HS-27A (cell line): ENCODE measurements around the gene FBXO38.

Experiments used
- DNase-seq: peaks from one replicate; pipeline ENCODE4 v3.0.0-alpha.2; 2012; ENCODE audit warnings: low read depth, missing footprints

The FBXO38 gene

DNA sequence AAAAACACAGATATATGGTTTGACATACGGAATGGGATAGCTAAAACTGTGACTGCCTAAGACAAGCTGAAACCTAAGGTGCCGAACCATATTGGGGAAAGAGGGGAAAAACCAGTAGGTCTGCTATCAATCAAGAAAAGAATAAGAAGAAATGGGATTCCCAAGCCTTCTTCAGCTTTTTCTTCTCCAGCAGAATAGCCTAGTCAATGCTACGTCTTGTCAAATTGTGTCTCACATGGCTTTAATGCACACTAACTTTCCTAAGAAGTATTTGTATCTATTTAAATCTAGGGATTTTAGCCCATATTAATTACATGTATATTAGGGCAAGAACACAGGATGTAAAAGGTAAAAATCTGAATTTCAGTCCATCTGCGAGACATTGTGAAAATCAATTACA is 797 bp upstream of the FBXO38 start:
- DNase-seq, result no peak

DNA sequence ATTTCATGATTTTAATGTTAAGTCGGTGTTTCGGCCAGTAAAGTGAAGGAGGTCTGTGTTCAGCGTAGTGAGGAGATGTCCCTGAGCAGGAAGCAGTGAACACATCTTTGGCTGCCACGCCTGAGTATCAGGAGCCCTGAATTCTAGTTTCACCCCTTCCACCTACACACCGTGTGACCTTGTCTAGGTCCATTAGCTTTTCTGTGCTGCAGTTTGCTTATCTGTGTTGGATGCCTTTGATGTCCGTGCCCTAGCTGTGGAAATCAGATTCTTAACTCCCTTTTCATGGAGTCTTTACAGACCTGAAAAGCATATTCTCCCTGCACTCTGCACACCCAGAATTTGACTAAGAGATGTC is 601 bp downstream of the FBXO38 start:
- no peak for DNase-seq

DNA sequence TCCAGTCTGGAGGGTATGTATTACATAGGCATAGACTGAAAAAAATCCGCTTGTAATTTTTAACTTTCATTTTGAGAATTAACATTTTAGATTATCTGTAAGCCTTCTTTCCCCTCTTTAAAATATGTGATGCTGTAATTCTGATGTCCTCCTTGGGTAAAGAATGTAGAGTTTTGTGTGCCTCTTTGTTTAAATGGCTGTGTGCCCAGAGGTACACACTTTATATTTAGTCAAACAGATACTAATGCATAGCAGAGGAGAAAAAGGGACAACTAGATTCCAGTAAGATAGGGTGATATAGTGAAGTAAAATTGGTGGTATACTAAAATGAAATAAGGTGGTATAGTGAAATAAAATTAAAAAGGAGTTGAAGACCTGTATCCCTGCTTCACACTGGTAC is 1.3 kb downstream of the FBXO38 start:
- no peak for DNase-seq

DNA sequence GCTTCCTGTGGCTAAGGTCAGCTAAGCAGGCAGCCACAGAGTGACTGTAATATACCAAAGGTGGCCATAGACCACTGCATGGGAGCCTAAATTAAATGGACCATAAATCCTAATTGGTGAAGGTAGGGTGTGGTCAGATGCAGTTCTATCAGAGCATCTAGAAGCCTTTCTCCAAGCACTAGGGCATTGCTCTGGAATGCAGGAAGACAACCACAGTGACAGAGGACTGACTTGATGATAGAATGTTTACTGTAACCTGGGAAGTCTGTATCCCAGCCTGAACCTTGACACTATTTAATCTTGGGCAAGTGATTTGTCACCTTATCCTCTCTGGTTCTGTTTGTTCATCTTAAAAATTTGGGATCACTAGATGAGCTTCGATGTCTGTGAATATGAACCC is 2.3 kb downstream of the FBXO38 start:
- no peak for DNase-seq

DNA sequence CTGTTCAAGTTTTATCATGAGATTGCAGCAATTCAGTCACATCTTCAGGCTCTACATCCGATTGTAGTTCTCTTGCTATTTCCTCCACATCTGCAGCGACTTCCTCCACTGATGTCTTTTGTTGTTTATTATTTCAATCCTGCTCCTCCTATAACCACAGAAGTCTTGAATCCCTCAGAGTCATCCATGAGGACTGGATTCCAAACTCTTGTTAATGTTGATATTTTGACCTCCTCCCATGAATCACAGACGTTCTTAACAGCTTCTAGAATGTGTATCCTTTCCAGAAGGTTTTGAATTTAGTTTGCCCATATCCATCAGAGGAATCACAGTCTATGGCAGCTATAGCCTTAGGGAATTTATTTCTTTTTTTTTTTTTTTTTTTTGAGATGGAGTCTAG is 3.6 kb downstream of the FBXO38 start:
- no peak for DNase-seq

DNA sequence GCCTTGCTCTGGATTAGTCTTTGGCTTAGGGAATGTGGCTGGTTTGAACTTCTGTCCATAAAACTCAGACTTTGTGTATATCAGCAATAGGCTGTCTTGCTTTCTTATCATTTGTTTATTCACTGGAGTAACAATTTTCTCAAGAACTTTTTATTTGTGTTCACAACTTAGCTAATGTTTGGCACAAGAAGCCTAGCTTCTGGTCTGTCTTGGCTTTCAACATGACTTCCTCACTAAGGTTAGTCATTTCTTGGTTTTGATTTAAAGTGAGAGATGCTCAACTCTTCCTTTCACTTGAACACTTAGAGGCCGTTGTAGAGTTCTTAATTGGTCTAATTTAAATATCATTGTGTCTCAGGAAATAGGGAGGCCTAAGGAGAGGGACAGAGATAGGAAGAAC is 4.9 kb downstream of the FBXO38 start:
- DNase-seq, result no peak

DNA sequence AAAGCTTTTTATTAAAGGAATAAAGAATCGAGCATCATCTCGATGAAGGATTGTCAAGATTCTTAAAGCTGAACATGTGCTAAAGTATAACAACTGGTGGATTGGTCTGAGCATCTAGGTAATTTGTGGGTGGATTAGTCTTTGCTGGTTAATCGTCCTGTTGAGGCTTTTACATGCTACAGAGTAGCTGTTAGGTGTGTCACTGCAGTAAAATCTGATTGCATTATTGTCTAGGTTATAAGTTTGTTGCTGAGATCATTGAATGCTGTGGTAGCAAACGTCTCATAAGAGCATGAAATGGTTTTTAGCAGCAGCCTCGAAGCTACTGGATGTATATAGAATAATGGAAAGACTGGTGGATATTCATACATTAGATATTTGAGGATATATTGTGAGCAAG is 7.2 kb downstream of the FBXO38 start:
- DNase-seq, result no peak

DNA sequence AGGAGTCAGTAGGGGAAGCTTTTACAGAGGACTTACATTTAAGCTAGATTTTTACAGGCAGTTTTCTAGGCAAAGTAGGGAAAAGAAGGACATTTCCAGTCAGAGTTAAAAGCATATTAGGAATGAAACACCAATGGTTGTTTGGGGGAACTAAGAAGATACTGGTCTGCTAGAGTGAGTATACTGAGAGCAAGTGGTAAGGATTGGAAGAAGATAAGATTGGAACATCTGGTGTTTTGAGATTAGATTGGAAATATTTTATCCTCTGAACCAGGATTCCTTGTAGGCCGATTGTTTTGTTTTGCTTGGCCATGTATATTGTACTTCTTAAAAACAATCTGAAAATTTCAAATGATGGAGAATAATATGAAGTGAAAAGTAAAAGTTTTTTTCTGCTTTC is 7.7 kb downstream of the FBXO38 start:
- DNase-seq, result no peak

DNA sequence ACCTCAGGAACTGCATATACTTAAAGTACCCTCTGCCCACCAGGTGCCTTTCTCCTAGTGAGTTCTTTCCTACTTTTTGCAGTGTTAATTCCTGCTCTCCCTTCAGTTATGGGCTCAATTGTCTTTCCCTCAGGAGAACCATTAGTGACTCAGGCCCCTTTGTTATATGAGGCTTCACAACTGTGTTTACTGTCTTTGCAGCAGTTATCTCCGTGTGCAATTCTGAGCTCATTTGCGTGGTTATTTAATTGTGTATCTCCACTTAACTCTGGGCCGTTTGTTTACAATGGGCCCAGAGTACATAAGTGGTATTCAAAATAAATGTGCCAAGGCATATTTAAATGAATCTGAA is 9.6 kb downstream of the FBXO38 start:
- no peak for DNase-seq

DNA sequence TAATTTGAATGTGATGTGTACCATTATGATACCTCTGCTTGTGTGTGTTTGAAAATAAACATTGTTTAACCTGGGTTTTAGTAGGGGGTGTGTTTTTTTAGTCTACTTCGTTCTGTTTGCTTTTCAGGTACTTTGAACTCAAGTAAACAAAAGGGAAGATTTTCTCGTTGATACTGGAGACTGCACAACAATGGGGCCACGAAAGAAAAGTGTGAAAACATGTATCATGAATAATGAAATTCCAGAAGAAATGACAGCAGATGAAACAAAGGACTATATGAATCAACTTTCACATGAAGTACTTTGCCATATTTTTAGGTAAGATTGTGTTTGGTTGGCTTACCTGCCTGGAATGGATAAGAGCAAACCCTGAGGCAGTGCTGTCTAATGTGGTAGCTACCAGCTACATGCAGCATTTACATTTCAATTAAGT is 10.8 kb downstream of the FBXO38 start:
- DNase-seq, result no peak

DNA sequence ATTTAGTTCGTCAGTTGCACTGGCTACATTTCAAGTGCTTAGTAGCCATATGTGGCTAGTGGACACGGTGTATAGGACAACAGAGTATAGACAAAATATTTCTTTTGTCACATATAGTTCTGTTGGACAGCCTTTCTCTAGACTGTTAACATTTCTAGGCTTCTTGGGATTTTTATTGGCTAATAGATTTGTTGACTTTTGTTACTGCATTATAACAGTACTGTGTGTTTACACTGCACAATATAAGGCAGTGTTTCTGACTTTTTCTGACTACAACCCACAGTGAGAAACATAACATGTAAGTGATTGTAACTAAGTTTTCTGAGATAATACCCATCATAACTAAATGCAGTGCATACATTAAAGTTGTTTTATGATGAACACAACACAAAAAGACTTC is 11.3 kb downstream of the FBXO38 start:
- DNase-seq, result no peak

DNA sequence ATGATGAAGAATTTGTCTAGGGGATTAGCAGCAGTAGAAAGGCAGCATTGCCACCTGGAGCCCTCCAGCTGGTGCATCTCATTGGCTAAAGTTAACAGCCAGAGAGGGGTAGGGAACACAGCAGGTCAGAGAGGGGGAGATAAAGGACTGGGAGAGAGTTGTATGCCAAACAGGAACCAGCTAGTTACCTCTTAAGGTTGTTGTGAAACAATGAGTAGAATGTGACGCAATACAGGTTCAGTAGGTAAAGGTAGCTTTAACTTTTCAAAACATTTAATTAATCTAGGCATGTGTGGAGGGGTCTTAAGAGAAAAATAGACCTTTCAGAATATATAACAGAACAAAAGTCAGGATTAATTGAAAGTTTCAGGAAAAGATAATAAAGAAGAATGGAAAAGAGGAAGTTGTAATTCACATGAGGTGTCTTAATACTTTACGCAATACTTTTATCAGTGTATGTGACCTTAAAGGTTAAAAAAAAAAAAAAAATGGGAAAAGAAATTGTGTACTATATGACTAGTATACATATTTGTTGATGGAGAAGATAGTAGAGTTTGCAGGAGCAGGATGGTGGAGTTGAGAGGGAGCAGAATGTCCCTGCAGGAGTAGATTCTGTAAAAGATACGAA is 14.3 kb downstream of the FBXO38 start:
- no peak for DNase-seq

DNA sequence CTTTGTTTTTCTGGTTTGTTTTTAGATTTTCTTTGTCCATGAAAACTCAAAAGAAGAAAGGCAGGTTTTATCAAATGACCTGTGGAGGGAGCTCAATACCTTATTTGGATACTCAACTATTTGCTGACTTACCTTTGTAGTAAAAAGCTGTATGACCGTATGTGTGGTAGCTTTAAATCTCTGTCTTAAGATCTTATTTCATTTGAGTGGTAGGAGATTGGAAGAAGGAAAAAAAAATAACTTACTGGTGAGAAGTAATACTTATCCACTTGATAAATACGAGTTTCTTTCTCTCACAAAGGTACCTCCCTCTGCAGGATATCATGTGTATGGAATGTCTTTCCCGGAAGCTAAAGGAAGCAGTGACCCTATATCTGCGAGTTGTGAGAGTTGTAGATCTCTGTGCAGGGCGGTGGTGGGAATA is 15.0 kb downstream of the FBXO38 start:
- no peak for DNase-seq

DNA sequence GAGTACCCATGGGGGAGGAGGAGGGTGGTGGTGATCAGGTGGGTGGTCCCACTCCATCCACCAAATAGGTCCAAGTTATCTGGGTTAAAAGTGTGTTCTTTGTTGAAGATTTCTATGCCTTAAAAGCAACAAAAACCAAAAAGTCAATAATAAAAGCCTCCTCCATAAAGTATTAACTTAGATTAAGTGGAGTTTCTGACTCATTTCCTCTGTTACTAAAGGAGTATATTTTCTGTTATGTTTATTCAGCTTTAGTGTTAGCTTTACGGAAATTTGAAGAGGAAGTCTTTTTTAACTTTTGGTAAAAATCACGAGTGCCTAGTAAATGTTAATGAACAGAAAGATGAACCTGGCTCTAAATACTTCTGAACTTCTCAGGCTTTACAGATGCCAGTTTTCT is 17.8 kb downstream of the FBXO38 start:
- no peak for DNase-seq

DNA sequence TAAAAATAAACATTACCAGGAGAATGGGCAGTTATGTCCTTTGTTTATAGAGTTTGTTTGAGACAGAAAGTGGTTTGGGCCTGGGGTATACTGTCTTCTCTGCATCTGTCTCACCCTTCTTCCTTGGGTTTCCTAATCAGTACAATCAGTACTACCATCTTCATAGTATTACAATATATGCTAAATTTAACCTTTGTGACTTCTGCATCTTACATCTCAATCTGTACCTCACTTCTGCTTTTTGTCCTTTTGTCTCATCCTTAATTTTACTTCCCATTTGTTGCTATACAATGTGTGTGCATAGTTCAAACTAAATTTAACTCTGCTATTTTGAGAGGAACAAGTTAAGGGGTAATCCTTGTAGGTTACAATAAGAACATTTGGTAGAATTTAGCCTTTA is 19.6 kb downstream of the FBXO38 start:
- DNase-seq, result no peak

DNA sequence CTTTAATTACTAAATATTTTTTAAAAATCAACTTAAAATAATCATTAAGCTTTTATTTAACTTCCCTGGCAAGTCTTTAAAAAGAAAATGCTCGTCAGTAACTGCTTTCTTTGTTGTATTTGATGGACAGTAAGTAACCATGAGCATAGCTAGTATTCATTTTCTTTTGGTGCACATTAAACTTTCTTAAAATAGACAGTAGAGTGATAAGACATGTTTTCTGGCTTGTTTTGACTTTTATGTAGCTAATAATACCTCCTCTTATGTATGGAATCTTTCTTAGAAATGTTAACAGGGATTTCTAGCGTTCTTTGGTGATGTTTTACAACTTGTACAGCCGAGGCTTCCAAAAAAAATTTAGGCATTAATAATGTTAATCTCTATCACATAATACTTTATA is 22.6 kb downstream of the FBXO38 start:
- DNase-seq, result no peak

DNA sequence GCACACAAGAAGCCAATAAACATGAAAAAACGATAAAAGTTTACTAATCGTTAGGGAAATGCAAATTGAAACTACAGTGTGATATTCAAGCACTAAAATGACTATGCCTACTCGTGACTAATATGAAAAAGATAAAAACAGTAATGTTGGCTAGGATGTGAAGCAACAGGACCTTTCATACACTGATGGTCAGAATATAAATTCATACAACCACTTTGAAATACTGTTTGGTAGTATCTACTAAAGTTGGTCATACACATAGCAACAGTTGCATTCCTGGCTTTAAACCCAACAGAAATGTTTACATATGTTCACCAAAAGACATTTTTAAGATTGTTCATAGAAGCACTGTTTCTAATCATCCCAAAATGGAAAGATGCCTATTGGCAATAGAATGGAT is 24.3 kb downstream of the FBXO38 start:
- DNase-seq, result no peak

DNA sequence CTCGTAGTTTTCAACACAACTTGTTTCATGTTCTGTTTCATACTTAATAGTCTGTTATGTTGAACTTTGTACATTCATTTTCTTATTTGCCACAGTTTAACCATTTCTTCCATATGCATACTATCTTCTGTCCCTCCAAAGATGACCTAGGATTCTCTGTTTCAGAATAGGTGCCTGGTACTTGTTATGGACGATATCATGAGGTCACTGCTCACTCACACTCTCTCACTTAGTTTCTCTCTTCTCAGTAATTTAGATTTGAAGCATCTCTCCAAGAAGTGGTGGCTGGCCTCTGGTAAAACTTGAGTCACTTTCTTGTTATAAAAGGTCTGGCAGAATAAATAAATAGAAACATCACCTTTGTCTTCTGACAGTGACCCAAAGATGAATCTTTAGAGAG is 28.4 kb downstream of the FBXO38 start:
- DNase-seq, result no peak

DNA sequence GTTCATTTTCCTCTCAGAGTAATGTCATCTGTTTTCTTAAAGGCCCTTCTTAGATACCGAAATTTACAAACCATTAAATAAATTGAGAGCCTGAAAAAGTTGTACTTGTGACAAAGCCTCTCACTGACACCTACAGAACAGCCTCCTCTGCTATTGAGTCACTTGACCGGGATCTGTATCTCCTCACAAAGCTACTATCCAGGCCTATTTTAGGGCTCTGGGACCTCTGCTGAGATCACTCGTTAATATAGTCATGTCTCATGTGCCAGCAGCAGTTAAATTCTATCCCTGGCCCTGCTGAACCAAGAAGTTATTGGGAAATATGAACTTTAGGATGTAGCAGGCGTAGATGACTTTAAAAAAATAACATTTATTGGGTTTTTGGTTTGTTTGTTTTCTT is 31.1 kb downstream of the FBXO38 start:
- no peak for DNase-seq

DNA sequence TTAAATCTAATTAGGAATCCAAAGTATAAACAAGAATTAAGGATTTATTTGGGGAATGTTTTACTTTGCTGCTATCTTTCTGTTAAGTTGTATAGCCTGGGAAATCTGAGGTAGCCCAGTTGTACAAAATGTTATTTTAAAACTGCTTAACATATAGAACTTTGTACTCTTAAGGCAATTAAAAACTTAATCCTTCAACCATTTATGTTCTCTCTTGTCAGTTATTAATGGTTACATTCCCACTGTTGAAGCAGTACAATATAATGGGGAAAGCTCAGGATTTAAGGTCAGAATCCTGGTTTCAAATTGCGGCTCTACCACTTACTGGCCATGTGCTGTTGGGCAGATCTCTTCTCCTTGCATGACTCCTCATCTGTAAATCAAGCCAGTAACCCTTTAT is 32.7 kb downstream of the FBXO38 start:
- DNase-seq, result no peak

DNA sequence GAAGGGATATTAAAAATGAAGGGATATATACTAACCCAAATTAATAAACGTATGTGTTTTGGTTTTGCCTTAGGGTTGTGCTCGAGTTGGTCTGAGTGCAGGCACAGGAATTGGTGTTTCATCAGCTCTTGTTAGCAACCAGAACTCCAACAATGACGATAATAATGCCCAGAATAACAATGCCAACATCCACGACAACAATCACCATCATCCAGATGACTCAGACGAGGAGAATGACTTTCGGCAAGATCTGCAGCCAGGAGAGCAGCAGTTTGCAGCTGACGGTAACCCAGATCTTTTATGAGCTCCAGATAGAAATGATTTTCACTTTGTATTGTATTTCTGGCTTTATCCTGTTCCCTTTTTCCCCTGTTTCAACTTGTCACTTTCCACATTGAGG is 33.2 kb downstream of the FBXO38 start:
- no peak for DNase-seq

DNA sequence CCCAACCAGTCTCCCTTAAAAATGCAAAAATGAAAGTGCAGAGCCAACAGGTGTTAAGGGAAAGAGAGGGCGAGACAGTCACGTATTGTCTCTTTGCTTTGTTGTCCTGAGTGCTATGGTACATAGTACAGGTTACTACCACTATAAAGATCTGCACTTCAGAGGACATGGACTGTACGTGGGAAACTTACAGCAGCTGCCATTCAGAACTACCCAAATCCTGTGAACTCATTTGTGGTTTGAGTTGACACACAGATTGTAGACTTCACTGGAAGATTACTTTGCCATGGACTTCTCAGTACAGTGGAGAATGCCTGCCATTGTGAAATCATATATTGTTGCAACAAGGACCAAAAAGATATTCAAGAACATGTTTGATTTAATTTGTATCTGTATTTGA is 34.8 kb downstream of the FBXO38 start:
- no peak for DNase-seq

DNA sequence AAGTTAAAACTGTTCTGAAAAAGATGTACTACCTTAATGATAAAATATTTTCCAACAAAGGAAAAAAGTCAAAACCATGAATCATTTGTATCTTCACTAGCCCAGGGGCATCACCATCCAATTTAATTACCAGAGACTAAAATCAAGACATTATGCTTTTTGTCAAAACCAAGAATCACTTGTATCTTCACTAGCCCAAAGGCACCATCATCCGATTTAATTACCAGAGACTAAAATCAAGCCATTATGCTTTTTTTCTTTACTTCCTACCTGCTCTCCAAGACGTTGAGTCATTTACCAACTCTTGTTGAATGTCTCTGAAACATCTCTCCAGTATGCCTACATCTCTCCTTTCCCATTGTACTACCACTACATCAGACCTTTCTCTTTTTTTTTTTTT is 37.9 kb downstream of the FBXO38 start:
- no peak for DNase-seq

DNA sequence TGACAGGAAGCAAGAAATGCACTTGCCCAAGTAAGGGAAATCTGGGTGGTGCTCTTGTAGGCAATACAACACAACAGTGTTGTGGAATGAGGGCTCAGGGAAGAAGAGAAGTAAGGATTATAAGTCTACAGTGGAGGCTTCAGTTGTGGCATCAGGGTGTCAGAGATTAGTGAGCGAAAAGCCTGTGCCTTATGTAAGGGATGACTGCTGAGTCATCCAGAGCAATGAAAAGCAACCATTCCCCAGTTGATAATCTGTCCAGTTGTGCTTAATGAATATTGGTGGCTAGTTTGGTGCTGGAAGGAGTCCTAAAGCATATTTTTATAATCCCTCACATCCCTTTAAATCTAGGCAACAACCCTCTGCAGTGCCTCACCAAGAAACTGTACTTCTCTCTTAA is 42.0 kb downstream of the FBXO38 start:
- no peak for DNase-seq

DNA sequence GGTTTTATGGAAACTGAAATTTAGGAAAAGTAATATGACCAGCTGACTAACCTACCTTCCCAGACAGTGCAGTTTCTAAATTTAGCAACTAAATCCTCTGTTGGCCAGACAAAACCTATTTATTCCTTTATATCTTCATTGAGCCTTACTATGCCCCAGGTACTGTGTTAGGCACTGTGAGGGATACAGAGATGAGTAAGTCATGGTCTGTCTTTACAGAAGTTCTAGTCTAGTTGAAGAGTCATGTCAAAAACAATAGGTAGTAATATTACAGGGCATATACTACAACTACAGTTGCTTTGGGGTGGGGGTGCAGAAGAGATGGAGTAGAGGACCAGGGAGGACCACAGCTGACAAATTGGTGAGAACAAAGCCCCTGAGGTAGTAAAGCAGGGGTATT is 42.8 kb downstream of the FBXO38 start:
- no peak for DNase-seq
